Activated CD4-positive, alpha-beta T cell treated with anti-CD3 and anti-CD28 coated beads for 36 hours (primary cell): ENCODE results near the gene SUMO2. TPM values are rescaled to one million over a fixed set of nuclear protein-coding genes. Genes with fewer than 3 reads are reported as not detected.

ENCODE experiments used
- ATAC-seq: fragments of 200-7000 bp; cut with Tn5 transposase; one replicate; pipeline ENCODE4 v1.10.0; 2021; ENCODE audit warnings: mild to moderate bottlenecking, moderate library complexity
- CTCF ChIA-PET: fragments of 350-600 bp; sonication (Branson Sonifier 250); formaldehyde crosslinking; loops from one replicate; lab custom pipeline; 2021; ENCODE audit warnings: antibody characterized with exemption; lab: Charles Lee
- POLR2A ChIA-PET: fragments of 350-600 bp; sonication (Branson Sonifier 250); formaldehyde crosslinking; loops from one replicate; lab custom pipeline; 2021; ENCODE audit warnings: antibody characterized with exemption, inconsistent platforms; lab: Charles Lee
- DNase-seq: peaks from one replicate; pipeline ENCODE4 v3.0.0-alpha.2; 2020
- H3K27ac Mint-ChIP-seq: one replicate; pipeline ENCODE4 v1.8.0; 2021; ENCODE audit warnings: mixed read lengths
- H3K27me3 Mint-ChIP-seq: one replicate; pipeline ENCODE4 v1.8.0; 2021; ENCODE audit warnings: mixed read lengths
- H3K36me3 Mint-ChIP-seq: one replicate; pipeline ENCODE4 v1.8.0; 2021; ENCODE audit warnings: low read depth, mixed read lengths
- H3K4me1 Mint-ChIP-seq: one replicate; pipeline ENCODE4 v1.8.0; 2021; ENCODE audit warnings: mixed read lengths
- H3K4me3 Mint-ChIP-seq: one replicate; pipeline ENCODE4 v1.8.0; 2021; ENCODE audit warnings: mild to moderate bottlenecking, moderate library complexity, mixed read lengths
- H3K9me3 Mint-ChIP-seq: one replicate; pipeline ENCODE4 v1.8.0; 2021; ENCODE audit warnings: low read depth, mixed read lengths
- intact Hi-C, 2 experiments: fragments of 100-400 bp; cut with DNase I in 1 of 2; cut with micrococcal nuclease in 1 of 2; formaldehyde crosslinking; loops; one replicate each; pipeline versions ENCODE4 v1.14.2 to v1.15.1; 2022 to 2024; cut with DNase I, micrococcal nuclease
- total RNA-seq, 2 experiments: library from RNA; stranded (reverse); gene quantifications; one replicate each; pipeline ENCODE4 v1.2.3, GENCODE V29; 2021

Gene SUMO2
- 100 to 1,000 TPM; 594 to 727 TPM for total RNA-seq

DNA sequence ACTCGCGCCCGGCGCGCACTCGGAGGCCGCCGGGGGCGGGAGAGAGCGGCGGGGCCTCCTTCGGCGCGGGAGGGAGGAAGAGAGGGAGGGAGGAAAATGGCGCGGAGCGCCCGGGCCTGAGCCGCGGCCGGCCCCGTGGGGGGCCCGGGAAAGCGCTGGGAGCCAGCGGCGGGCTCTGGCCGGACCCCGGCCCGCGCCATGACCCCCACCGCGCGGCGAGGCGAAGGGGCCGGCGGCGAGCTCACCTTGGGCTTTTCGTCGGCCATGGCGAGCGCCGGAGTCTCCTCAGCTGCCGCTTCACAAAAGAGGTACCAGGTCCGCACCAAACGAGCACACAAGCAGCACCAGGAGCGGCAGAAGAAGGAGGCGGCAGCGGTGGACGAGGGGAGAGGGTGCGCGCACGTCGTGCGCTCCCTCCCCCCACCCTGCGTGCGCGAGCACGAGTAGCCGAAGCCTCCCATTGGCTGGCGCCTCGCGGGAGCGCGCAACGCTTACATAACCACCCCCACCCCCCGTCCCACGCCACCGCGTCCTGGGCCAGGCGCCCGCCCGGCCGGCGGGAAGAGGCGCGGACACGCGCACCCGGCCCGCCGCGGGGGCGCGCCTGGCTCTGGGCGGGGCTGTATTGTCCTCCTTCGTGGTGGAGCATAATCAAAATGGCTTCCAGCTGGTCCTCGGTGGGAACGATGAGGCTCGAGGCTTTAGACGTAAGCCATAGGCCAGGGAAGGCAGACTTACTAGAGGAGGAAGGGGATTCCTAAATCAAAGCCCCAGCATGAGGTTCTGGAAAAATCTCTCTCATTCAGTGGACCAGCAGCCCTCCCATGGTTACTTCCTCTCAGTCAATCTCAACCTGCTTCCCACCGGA lies at the start of gene SUMO2:
TSS of gene SUMO2 (minus strand) at position 391 of the 868 bp plus-strand sequence. CDS start at position 266, 125 bp downstream.
- ChIA-PET POLR2A (interaction anchor here (0.6 to 1.4 kb wide), 4 partner anchors 23 to 87 kb away, joined by 3 read pairs; partner anchors contain the start of genes GGA3, MRPS7 and NUP85), CTCF (interaction anchor here (0.5 to 3.0 kb wide), 9 partner anchors 10 to 979 kb away, joined by 3 to 11 read pairs (median 3); partner anchors contain the start of gene RPL38)
- intact Hi-C loops, result loop anchor here (1.0 to 10.0 kb wide), 17 partner anchors 22 to 596 kb away; partner anchors contain the start of genes JPT1 (in 2 of the 2), NUP85 (in 2 of the 2), GGA3 (in 1 of the 2) and GRB2 (in 1 of the 2)
- peaks cover 33% of the 10 kb centered on the region for H3K36me3 Mint-ChIP-seq
- H3K27me3 Mint-ChIP-seq, result no peaks in the 10 kb centered on the region
- peak; percentile 98 for DNase-seq
- peak; percentile 85 for ATAC-seq
- H3K4me3 Mint-ChIP-seq, result peak within 1 kb of the TSS; percentile 97
- peak within 1 kb of the TSS; percentile 96 for H3K27ac Mint-ChIP-seq
- peaks cover 45% of the 10 kb centered on the region for H3K4me1 Mint-ChIP-seq
- no peaks in the 10 kb centered on the region for H3K9me3 Mint-ChIP-seq

DNA sequence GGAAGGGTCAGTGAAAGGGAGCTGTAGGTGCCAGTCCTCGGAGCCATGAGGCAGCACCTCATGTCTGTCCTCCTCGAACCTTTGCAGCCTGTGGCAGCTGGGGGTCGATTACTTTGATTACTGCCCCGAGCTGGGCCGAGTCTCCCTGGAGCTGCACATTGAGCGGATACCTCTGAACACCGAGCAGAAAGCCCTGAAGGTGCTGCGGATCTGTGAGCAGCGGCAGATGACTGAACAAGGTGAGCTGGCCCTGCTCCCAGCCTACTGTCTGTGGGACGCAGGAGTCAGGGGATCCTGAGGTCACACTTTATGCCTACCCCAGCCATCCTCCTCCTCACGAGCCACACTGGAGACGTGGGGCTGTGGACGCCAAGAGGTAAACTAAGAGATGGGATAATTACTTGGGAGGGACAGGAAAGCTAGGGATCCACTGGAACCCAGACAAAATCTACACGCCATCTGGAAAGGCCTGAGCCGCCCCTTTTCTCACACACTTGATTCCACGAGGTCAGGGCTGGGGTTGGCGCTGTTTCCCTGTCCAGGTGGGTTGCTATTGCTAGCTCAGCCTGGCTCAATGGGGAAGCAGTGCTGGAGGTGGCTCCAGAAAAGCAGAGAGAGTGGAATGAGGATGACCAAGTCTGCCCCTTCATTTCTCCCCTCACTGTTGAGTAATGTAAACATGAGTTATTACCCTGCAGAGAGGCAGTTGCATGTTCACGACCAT lies 49.1 kb upstream of the SUMO2 start:
- H3K27me3 Mint-ChIP-seq, result no peaks in the 10 kb centered on the region
- intact Hi-C loops, result no loop called here
- ATAC-seq (no peak), DNase-seq (no peak)
- ChIA-PET CTCF (interaction anchor here (0.5 to 2.7 kb wide), 6 partner anchors 8 to 259 kb away, joined by 3 to 7 read pairs (median 4); partner anchors contain the start of gene HID1), POLR2A (interaction anchor here (0.5 to 1.9 kb wide), 3 partner anchors 12 to 44 kb away, joined by 3 to 5 read pairs (median 5); no protein-coding TSS in a partner anchor)
- no peaks in the 10 kb centered on the region for H3K4me1 Mint-ChIP-seq
- H3K27ac Mint-ChIP-seq, result no peak overlapping the region
- peaks cover 53% of the 10 kb centered on the region for H3K36me3 Mint-ChIP-seq
- no peak overlapping the region for H3K4me3 Mint-ChIP-seq
- H3K9me3 Mint-ChIP-seq, result no peaks in the 10 kb centered on the region

DNA sequence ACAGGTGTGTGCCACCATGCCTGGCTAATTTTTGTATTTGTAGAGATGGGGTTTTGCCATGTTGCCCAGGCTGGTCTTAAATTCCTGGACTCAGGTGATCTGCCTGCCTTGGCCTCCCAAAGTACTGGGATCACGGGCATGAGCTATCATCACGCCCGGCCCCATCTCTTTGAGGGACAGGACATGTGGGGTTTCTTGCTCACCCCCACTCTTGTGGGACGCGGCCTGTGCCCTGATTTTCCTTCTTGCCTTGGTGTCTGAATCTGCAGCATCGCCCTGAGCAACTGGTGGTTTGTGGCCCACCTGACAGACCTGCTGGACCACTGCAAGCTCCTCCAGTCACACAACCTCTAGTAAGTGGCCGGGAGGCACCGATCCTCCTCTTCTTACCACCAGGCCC lies 48.3 kb upstream of the SUMO2 start:
- Mint-ChIP-seq H3K27me3 (no peaks in the 10 kb centered on the region), H3K4me1 (no peaks in the 10 kb centered on the region), H3K27ac (no peak overlapping the region), H3K36me3 (peaks cover 49% of the 10 kb centered on the region), H3K4me3 (no peak overlapping the region), H3K9me3 (no peaks in the 10 kb centered on the region)
- no peak for DNase-seq
- ChIA-PET CTCF (interaction anchor here (0.5 to 2.7 kb wide), 5 partner anchors 9 to 269 kb away, joined by 3 to 7 read pairs (median 4); no protein-coding TSS in a partner anchor), POLR2A (interaction anchor here (1.9 kb wide), 1 partner anchor 11 kb away, joined by 5 read pairs; no protein-coding TSS in a partner anchor)
- no peak for ATAC-seq
- intact Hi-C loops, result no loop called here

DNA sequence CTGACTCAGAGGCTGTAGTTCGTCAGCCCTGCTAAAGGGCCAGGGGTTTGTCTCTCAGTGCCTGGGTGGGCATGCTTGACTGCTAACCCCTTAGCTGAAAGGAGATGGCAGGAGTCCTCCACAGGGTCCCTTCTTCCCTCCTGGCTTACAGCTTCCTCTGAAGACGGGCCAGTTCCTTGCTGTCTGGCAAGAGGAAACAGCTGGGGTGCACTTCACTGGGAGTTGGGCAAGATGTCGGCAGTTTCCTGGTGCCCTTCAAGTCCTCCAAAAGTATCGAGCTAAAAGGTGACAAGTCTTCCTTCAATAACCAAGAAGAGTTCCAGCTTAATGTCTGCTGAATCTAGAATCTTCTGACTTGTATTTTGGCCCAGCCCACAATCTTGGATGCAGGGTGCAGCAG lies 46.1 kb upstream of the SUMO2 start:
- H3K36me3 Mint-ChIP-seq, result peaks cover 54% of the 10 kb centered on the region

DNA sequence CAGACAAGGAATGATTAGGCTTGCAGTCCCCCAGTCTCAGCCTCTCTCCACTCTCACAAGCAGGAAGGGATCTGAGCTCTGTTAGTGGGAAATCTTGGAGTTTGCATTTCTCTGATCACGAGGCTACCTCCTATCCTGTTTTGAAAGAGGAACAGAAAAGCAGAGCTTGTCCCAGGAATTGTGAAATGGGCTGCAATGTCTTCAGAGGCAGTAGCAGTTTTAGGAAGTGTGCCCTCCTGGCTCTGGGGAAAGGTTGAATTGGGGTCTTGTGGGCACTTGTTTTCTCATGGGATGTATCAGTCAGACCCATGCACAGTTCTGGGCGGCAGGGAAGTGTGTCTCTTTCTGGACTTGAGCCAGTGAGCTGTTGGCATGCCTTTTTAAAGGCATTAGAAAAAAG lies 45.5 kb upstream of the SUMO2 start:
- POLR2A ChIA-PET, result interaction anchor here (0.6 to 0.8 kb wide), 2 partner anchors 22 to 173 kb away, joined by 3 to 5 read pairs; no protein-coding TSS in a partner anchor
- peaks cover 55% of the 10 kb centered on the region for H3K36me3 Mint-ChIP-seq
- no peak for ATAC-seq

More for the DNA sequence above, 46.1 kb upstream of the SUMO2 start:
- CTCF ChIA-PET, result interaction anchor here (0.7 to 2.5 kb wide), 3 partner anchors 9 to 18 kb away, joined by 3 to 9 read pairs (median 8); no protein-coding TSS in a partner anchor
- intact Hi-C loops, result no loop called here
- DNase-seq (no peak), ATAC-seq (no peak)
- Mint-ChIP-seq H3K4me1 (no peaks in the 10 kb centered on the region), H3K4me3 (no peak overlapping the region), H3K27ac (no peak overlapping the region), H3K9me3 (no peaks in the 10 kb centered on the region), H3K27me3 (no peaks in the 10 kb centered on the region)
- POLR2A ChIA-PET, result interaction anchor here (0.6 to 0.8 kb wide), 2 partner anchors 21 to 172 kb away, joined by 3 to 5 read pairs; no protein-coding TSS in a partner anchor

DNA sequence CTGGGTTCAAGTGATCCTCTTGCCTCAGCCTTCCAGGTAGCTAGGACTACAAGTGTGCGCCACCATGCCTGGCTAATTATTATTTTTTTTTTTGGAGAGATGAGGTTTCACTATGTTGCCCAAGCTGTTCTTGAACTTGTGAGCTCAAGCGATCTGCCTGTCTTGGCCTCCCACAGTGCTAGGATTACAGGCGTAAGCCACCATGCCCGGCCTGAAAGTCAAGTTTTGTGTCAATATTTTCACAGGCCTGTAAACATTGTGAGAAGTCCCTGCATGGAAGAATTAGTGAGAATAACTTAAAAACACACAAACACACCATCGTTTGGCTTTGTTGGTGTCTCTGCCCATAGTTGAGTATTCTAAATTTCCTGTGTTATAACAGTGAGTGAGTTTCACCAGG lies 45.0 kb upstream of the SUMO2 start:
- ATAC-seq, result no peak
- Mint-ChIP-seq H3K9me3 (no peaks in the 10 kb centered on the region), H3K4me3 (no peak overlapping the region), H3K4me1 (no peaks in the 10 kb centered on the region), H3K36me3 (peaks cover 53% of the 10 kb centered on the region), H3K27me3 (no peaks in the 10 kb centered on the region), H3K27ac (no peak overlapping the region)
- POLR2A ChIA-PET, result interaction anchor here (0.6 kb wide), 1 partner anchor 116 kb away, joined by 7 read pairs; no protein-coding TSS in a partner anchor
- no peak for DNase-seq
- CTCF ChIA-PET, result interaction anchor here (0.8 to 2.5 kb wide), 3 partner anchors 10 to 13 kb away, joined by 3 to 9 read pairs (median 3); no protein-coding TSS in a partner anchor
- intact Hi-C loops, result no loop called here

More for the DNA sequence above, 45.5 kb upstream of the SUMO2 start:
- CTCF ChIA-PET, result interaction anchor here (1.6 to 2.5 kb wide), 2 partner anchors 10 to 12 kb away, joined by 8 to 9 read pairs; no protein-coding TSS in a partner anchor
- no peaks in the 10 kb centered on the region for H3K4me1 Mint-ChIP-seq
- no peaks in the 10 kb centered on the region for H3K9me3 Mint-ChIP-seq
- no peak for DNase-seq
- intact Hi-C loops, result no loop called here
- no peak overlapping the region for H3K27ac Mint-ChIP-seq
- H3K27me3 Mint-ChIP-seq, result no peaks in the 10 kb centered on the region
- H3K4me3 Mint-ChIP-seq, result no peak overlapping the region

DNA sequence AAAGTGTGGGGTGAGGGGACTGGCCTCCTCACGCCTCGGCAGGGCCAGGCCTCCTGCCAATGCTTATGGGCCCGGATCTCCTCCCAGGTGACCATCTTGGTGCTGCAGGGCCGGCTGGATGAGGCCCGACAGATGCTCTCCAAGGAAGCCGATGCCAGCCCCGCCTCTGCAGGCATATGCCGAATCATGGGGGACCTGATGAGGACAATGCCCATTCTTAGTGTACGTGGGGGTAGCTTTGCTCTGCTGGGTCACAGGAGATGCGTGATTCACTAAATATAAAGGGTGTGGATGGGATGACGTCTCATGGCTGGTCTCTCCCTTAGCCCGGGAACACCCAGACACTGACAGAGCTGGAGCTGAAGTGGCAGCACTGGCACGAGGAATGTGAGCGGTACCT lies 42.3 kb upstream of the SUMO2 start:
- Mint-ChIP-seq H3K4me3 (no peak overlapping the region), H3K9me3 (no peaks in the 10 kb centered on the region), H3K27ac (no peak overlapping the region), H3K36me3 (peaks cover 40% of the 10 kb centered on the region), H3K27me3 (no peaks in the 10 kb centered on the region), H3K4me1 (no peaks in the 10 kb centered on the region)
- CTCF ChIA-PET, result interaction anchor here (0.6 to 2.4 kb wide), 3 partner anchors 15 to 165 kb away, joined by 3 to 5 read pairs (median 3); no protein-coding TSS in a partner anchor
- intact Hi-C loops, result no loop called here
- ATAC-seq, result no peak
- DNase-seq, result no peak
- POLR2A ChIA-PET, result no interaction called here

DNA sequence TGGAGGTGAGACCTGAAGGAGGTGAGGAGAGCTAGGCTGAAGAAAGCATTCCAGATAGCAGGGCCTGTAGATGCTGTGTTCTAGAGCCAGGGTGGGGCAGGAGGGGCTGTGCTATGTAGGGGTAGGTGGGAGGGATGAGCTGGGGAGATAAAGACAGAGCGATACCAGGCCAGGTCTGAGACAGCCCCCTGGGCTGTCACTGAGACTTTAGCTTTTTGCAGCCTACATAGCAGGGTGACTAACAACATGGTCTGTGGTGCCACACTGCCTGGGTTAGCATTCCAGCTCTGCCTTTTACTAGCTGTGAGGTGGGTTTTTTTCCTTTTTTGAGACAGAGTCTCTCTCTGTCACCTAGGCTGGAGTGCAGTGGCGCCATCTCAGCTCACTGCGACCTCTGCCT lies 37.1 kb upstream of the SUMO2 start:
- ATAC-seq, result no peak
- no peaks in the 10 kb centered on the region for H3K4me1 Mint-ChIP-seq
- no peak for DNase-seq
- intact Hi-C loops, result no loop called here
- no peak overlapping the region for H3K4me3 Mint-ChIP-seq
- peaks cover 49% of the 10 kb centered on the region for H3K36me3 Mint-ChIP-seq
- CTCF ChIA-PET, result interaction anchor here (0.6 to 1.3 kb wide), 5 partner anchors 20 to 469 kb away, joined by 3 to 4 read pairs (median 3); no protein-coding TSS in a partner anchor
- H3K9me3 Mint-ChIP-seq, result no peaks in the 10 kb centered on the region
- no peaks in the 10 kb centered on the region for H3K27me3 Mint-ChIP-seq
- no peak overlapping the region for H3K27ac Mint-ChIP-seq
- POLR2A ChIA-PET, result interaction anchor here (1.7 kb wide), 1 partner anchor 11 kb away, joined by 5 read pairs; no protein-coding TSS in a partner anchor

DNA sequence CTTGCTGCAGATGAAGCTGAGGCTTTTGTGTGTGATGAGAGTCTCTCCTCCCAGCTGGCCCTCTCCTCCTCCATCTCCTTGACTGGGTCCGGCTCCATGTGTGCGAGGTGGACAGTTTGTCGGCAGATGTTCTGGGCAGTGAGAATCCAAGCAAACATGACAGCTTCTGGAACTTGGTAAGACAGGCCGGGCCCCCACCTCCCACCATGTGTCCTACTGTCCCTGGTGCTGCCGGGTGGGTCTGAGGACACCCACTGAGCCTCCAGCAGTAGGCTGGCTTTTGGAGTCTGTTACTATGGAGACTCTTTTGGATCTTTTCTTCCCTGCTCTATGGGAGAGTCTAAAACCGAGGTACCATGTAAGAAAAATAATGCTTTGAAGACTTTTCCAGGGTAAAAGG lies 35.4 kb upstream of the SUMO2 start:
- no peak overlapping the region for H3K4me3 Mint-ChIP-seq
- H3K9me3 Mint-ChIP-seq, result no peaks in the 10 kb centered on the region
- ChIA-PET POLR2A (interaction anchor here (0.5 to 1.4 kb wide), 4 partner anchors 9 to 22 kb away, joined by 3 to 4 read pairs (median 3); no protein-coding TSS in a partner anchor), CTCF (interaction anchor here (0.6 to 1.5 kb wide), 4 partner anchors 18 to 194 kb away, joined by 3 to 4 read pairs (median 3); no protein-coding TSS in a partner anchor)
- intact Hi-C loops, result no loop called here
- peaks cover 54% of the 10 kb centered on the region for H3K36me3 Mint-ChIP-seq
- DNase-seq (no peak), ATAC-seq (no peak)
- H3K4me1 Mint-ChIP-seq, result no peaks in the 10 kb centered on the region
- H3K27me3 Mint-ChIP-seq, result no peaks in the 10 kb centered on the region
- H3K27ac Mint-ChIP-seq, result no peak overlapping the region

DNA sequence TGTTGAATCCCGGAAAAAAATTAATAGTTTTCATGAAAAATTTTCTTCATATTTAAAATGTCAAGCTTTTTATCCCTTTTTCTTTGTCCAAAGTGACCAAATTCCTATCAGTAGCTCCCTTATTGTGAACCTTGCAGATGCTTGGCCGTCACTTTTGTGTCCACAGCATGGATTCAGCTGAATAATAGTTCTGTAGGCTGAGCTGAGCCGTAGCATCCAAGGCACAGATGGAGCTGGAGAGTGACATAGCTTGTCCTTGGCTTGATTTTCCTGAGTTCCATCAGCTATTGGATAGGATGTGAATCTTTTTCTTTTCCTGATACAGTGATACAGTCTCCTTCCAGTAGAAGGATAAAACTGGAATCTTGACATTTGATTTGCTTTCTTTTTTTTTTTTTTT lies 26.3 kb upstream of the SUMO2 start:
- no peaks in the 10 kb centered on the region for H3K27me3 Mint-ChIP-seq
- ChIA-PET CTCF (interaction anchor here (0.8 to 5.3 kb wide), 5 partner anchors 9 to 203 kb away, joined by 3 to 34 read pairs (median 5); no protein-coding TSS in a partner anchor), POLR2A (interaction anchor here (0.6 to 1.1 kb wide), 3 partner anchors 9 to 55 kb away, joined by 3 to 6 read pairs (median 3); no protein-coding TSS in a partner anchor)
- ATAC-seq, result no peak
- H3K4me3 Mint-ChIP-seq, result no peak overlapping the region
- peaks cover 12% of the 10 kb centered on the region for H3K4me1 Mint-ChIP-seq
- no peak for DNase-seq
- H3K27ac Mint-ChIP-seq, result no peak overlapping the region
- H3K36me3 Mint-ChIP-seq, result peaks cover 43% of the 10 kb centered on the region
- no peaks in the 10 kb centered on the region for H3K9me3 Mint-ChIP-seq
- intact Hi-C loops, result loop anchor here in 1 of 2 experiments (5.0 kb wide), 1 partner anchor 162 kb away; the partner anchor contains the start of genes ATP5PD and KCTD2
